HEK293 (cell line): Measurements from ENCODE around the gene RAB1A.

Experiments used
- CTCF ChIA-PET: fragments of 350-600 bp; formaldehyde crosslinking; extraction: SDS; loops from one replicate; lab custom pipeline; 2021; ENCODE audit warnings: antibody characterized with exemption; lab: Yijun Ruan, JAX
- POLR2A ChIA-PET: fragments of 300-600 bp; formaldehyde crosslinking; extraction: SDS; loops from one replicate; lab custom pipeline; 2020; ENCODE audit warnings: antibody characterized with exemption, inconsistent platforms; lab: Yijun Ruan, JAX
- H3K27ac ChIP-seq: fragments of 200-500 bp; sonication (Bioruptor generic); 2 replicates; pipeline ENCODE4 v1.5.1; 2014; ENCODE audit warnings: low read depth, low read length, control low read depth, inconsistent platforms; ENCODE audit errors: extremely low read depth
- H3K36me3 ChIP-seq, 2 experiments: fragments of 200-500 bp in 1 of 2; sonication (Bioruptor generic) in 1 of 2; 1 replicate in 1 of 2; 2 replicates in 1 of 2; pipeline ENCODE4 v1.5.1; 2014 to 2017; ENCODE audit warnings: inconsistent platforms in 2 of 2, low read length in 2 of 2; ENCODE audit not compliant: control insufficient read depth in 2 of 2, insufficient read depth in 1 of 2
- H3K4me1 ChIP-seq: fragments of 200-500 bp; sonication (Bioruptor generic); 2 replicates; pipeline ENCODE4 v1.5.1; 2014; ENCODE audit warnings: mild to moderate bottlenecking, low read length, inconsistent platforms; ENCODE audit not compliant: control insufficient read depth, insufficient read depth
- H3K4me3 ChIP-seq: 2 replicates; pipeline ENCODE4 v1.5.1; 2011; ENCODE audit warnings: low read depth, mild to moderate bottlenecking, control low read depth, low read length, moderate library complexity
- H3K9me3 ChIP-seq: fragments of 200-500 bp; sonication (Bioruptor generic); 2 replicates; pipeline ENCODE4 v1.5.1; 2014; ENCODE audit warnings: low read depth, low read length, inconsistent platforms; ENCODE audit not compliant: control insufficient read depth, insufficient read depth
- IKZF3 ChIP-seq: fragments of 450-650 bp; IDR thresholded peaks from 2 replicates; pipeline ENCODE4 v1.5.0; 2018; ENCODE audit warnings: missing biosample characterization, mild to moderate bottlenecking, missing genetic modification characterization, moderate library complexity
- SCRT1 ChIP-seq: fragments of 450-650 bp; formaldehyde crosslinking; IDR thresholded peaks from 2 replicates; pipeline ENCODE4 v1.5.1; 2016; ENCODE audit warnings: missing biosample characterization, missing genetic modification characterization, borderline replicate concordance
- YY2 ChIP-seq: fragments of 450-650 bp; formaldehyde crosslinking; IDR thresholded peaks from 2 replicates; pipeline ENCODE4 v1.5.1; 2016; ENCODE audit warnings: missing biosample characterization, missing genetic modification characterization
- ZEB2 ChIP-seq: fragments of 450-650 bp; formaldehyde crosslinking; IDR thresholded peaks from 2 replicates; pipeline ENCODE4 v1.5.1; 2016; ENCODE audit warnings: missing biosample characterization, missing genetic modification characterization
- ZNF23 ChIP-seq: fragments of 450-650 bp; formaldehyde crosslinking; IDR thresholded peaks from 2 replicates; pipeline ENCODE4 v1.5.1; 2016; ENCODE audit warnings: missing biosample characterization, missing genetic modification characterization, borderline replicate concordance
- ZNF362 ChIP-seq: fragments of 450-650 bp; formaldehyde crosslinking; IDR thresholded peaks from 2 replicates; pipeline ENCODE4 v1.5.1; 2016; ENCODE audit warnings: missing biosample characterization, missing genetic modification characterization
- ZNF433 ChIP-seq: fragments of 450-650 bp; formaldehyde crosslinking; IDR thresholded peaks from 2 replicates; pipeline ENCODE4 v1.5.1; 2016; ENCODE audit warnings: missing biosample characterization, missing genetic modification characterization, low read depth
- ZNF585B ChIP-seq: fragments of 450-650 bp; formaldehyde crosslinking; IDR thresholded peaks from 2 replicates; pipeline ENCODE4 v1.5.1; 2016; ENCODE audit warnings: missing biosample characterization, missing genetic modification characterization
- ZNF626 ChIP-seq: fragments of 450-650 bp; sonication (Bioruptor Pico); formaldehyde crosslinking; IDR thresholded peaks from 2 replicates; pipeline ENCODE4 v1.5.1; 2018; ENCODE audit warnings: missing biosample characterization, missing genetic modification characterization, inconsistent platforms
- ZNF664 ChIP-seq: fragments of 450-650 bp; formaldehyde crosslinking; IDR thresholded peaks from 2 replicates; pipeline ENCODE4 v1.5.1; 2016; ENCODE audit warnings: missing biosample characterization, missing genetic modification characterization
- ZSCAN16 ChIP-seq: fragments of 450-650 bp; formaldehyde crosslinking; IDR thresholded peaks from 2 replicates; pipeline ENCODE4 v1.5.1; 2016; ENCODE audit warnings: missing biosample characterization, missing genetic modification characterization
- TF ChIP-seq, protein P1 (sequence below): fragments of 450-650 bp; formaldehyde crosslinking; IDR thresholded peaks from 2 replicates; pipeline ENCODE4 v1.5.1; 2016; ENCODE audit warnings: missing biosample characterization, missing genetic modification characterization
- TF ChIP-seq, protein P2 (sequence below): fragments of 450-650 bp; formaldehyde crosslinking; IDR thresholded peaks from 2 replicates; pipeline ENCODE4 v1.5.1; 2016; ENCODE audit warnings: missing biosample characterization, missing genetic modification characterization
- TF ChIP-seq, protein P3 (sequence below): fragments of 450-650 bp; formaldehyde crosslinking; IDR thresholded peaks from 2 replicates; pipeline ENCODE4 v1.5.1; 2016; ENCODE audit warnings: missing biosample characterization, missing genetic modification characterization
- TF ChIP-seq, protein P4 (sequence below): fragments of 450-650 bp; formaldehyde crosslinking; IDR thresholded peaks from 2 replicates; pipeline ENCODE4 v1.5.1; 2016; ENCODE audit warnings: missing biosample characterization, missing genetic modification characterization, borderline replicate concordance
- TF ChIP-seq, protein P5 (sequence below): fragments of 450-650 bp; formaldehyde crosslinking; IDR thresholded peaks from 2 replicates; pipeline ENCODE4 v1.5.1; 2016; ENCODE audit warnings: missing biosample characterization, missing genetic modification characterization, borderline replicate concordance
- TF ChIP-seq, protein P6 (sequence below): fragments of 450-650 bp; formaldehyde crosslinking; IDR thresholded peaks from 2 replicates; pipeline ENCODE4 v1.5.1; 2016; ENCODE audit warnings: missing biosample characterization, missing genetic modification characterization

RAB1A gene

DNA sequence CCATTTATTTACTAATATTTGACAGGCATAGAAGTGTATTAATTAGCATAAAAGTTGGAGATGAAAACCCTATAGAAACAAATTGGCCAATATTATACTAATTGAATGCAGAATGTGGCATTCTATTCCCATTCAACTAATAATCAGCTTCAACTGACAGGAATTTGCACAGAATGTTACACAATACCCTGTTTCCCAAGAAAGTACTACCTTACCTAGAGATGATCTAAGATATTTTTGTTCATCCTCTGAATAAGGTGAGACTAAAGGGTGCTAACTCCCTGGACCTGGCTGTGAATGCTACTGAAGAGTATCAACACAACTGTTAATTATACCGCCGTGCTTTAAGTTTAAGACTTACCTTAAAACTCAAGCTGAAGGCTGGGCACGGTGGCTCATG, 44.8 kb downstream of the RAB1A start (continued):
- TF ChIP-seq ZEB2 (tag by site-specific recombination): no peak
- TF ChIP-seq ZSCAN16: no peak

DNA sequence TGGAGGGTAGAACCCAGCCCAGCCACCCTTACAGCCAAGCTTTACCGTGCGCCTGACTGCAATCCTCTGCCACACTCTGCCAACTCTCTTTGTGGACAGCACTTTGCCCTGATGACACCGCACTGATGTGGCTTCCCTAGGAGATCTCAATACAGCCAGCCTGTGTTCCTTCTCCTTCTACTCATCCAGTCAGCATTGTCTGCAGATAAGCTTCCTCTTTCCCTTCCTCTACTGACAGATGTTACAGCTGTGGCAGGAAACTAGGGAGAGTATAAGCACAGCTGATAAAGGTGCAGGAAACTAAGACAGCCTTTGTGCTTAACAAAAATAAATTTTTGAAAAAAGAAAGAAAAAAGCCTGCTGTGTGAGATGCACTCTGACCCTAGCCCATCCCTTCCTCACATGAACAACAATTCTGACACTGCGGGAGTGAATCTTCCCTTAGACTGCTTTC, 48.6 kb downstream of the RAB1A start:
- CTCF ChIA-PET: interaction anchor here (0.6 kb wide), 1 partner anchor 48 kb away, joined by 3 read pairs; no protein-coding TSS in a partner anchor
- Histone ChIP-seq H3K4me3 (no peak overlapping the region), H3K9me3 (no peaks in the 10 kb centered on the region), H3K27ac (no peak overlapping the region), H3K4me1 (no peaks in the 10 kb centered on the region), H3K36me3 (peaks cover 32 to 83% of the 10 kb centered on the region in 2 experiments)
- POLR2A ChIA-PET: no interaction called here
- TF ChIP-seq ZNF626 (tag by site-specific recombination) (no peak), ZNF664 (tag by site-specific recombination) (no peak), SCRT1 (tag by site-specific recombination) (no peak)
- TF ChIP-seq, protein P1, sequence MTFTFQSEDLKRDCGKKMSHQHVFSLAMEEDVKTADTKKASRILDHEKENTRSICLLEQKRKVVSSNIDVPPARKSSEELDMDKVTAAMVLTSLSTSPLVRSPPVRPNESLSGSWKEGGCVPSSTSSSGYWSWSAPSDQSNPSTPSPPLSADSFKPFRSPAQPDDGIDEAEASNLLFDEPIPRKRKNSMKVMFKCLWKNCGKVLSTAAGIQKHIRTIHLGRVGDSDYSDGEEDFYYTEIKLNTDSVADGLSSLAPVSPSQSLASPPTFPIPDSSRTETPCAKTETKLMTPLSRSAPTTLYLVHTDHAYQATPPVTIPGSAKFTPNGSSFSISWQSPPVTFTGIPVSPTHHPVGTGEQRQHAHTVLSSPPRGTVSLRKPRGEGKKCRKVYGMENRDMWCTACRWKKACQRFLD (tag by site-specific recombination): no peak
- TF ChIP-seq, protein P2, sequence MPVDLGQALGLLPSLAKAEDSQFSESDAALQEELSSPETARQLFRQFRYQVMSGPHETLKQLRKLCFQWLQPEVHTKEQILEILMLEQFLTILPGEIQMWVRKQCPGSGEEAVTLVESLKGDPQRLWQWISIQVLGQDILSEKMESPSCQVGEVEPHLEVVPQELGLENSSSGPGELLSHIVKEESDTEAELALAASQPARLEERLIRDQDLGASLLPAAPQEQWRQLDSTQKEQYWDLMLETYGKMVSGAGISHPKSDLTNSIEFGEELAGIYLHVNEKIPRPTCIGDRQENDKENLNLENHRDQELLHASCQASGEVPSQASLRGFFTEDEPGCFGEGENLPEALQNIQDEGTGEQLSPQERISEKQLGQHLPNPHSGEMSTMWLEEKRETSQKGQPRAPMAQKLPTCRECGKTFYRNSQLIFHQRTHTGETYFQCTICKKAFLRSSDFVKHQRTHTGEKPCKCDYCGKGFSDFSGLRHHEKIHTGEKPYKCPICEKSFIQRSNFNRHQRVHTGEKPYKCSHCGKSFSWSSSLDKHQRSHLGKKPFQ (tag by site-specific recombination): no peak

DNA sequence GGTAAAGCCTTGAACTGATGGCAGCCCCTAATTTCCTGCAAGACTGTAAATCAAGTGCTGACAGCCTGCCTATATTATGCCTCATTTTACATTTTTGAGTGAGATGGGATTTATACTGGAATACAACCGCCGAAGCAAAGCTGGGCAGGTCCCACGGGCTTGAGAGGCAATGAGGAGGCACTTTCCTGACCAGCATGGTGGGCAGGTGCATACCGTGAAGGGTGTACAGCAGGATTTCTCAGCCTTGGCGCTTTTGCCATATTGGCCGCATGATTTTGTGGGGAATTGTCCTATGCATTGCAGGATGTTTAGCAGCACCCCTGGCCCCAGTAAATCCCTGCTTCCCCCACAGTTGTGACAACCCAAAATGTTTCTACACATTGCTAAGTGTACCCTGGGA, 50.9 kb downstream of the RAB1A start:
- ChIA-PET POLR2A (interaction anchor here (0.8 kb wide), 1 partner anchor 11 kb away, joined by 3 read pairs; no protein-coding TSS in a partner anchor), CTCF (interaction anchor here (0.7 to 2.0 kb wide), 3 partner anchors 14 to 92 kb away, joined by 3 to 7 read pairs (median 5); no protein-coding TSS in a partner anchor)
- no peak overlapping the region for H3K27ac ChIP-seq
- no peak overlapping the region for H3K4me3 ChIP-seq
- peaks cover 23 to 79% of the 10 kb centered on the region in 2 experiments for H3K36me3 ChIP-seq
- H3K4me1 ChIP-seq: peaks cover 9% of the 10 kb centered on the region; the same call in 1 of the 2 replicates
- H3K9me3 ChIP-seq: no peaks in the 10 kb centered on the region
- TF ChIP-seq, protein P3, sequence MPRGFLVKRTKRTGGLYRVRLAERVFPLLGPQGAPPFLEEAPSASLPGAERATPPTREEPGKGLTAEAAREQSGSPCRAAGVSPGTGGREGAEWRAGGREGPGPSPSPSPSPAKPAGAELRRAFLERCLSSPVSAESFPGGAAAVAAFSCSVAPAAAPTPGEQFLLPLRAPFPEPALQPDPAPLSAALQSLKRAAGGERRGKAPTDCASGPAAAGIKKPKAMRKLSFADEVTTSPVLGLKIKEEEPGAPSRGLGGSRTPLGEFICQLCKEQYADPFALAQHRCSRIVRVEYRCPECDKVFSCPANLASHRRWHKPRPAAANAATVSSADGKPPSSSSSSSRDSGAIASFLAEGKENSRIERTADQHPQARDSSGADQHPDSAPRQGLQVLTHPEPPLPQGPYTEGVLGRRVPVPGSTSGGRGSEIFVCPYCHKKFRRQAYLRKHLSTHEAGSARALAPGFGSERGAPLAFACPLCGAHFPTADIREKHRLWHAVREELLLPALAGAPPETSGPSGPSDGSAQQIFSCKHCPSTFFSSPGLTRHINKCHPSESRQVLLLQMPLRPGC (tag by site-specific recombination): no peak
- TF ChIP-seq ZNF362 (tag by site-specific recombination): no peak
- no peak for TF ChIP-seq IKZF3 (tag by site-specific recombination)
- TF ChIP-seq, protein P4, sequence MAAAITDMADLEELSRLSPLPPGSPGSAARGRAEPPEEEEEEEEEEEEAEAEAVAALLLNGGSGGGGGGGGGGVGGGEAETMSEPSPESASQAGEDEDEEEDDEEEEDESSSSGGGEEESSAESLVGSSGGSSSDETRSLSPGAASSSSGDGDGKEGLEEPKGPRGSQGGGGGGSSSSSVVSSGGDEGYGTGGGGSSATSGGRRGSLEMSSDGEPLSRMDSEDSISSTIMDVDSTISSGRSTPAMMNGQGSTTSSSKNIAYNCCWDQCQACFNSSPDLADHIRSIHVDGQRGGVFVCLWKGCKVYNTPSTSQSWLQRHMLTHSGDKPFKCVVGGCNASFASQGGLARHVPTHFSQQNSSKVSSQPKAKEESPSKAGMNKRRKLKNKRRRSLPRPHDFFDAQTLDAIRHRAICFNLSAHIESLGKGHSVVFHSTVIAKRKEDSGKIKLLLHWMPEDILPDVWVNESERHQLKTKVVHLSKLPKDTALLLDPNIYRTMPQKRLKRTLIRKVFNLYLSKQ: no peak
- TF ChIP-seq YY2 (tag by site-specific recombination): no peak
- TF ChIP-seq ZNF585B (tag by site-specific recombination): no peak
- TF ChIP-seq ZNF23: no peak
- no peak for TF ChIP-seq ZNF433
- TF ChIP-seq, protein P5, sequence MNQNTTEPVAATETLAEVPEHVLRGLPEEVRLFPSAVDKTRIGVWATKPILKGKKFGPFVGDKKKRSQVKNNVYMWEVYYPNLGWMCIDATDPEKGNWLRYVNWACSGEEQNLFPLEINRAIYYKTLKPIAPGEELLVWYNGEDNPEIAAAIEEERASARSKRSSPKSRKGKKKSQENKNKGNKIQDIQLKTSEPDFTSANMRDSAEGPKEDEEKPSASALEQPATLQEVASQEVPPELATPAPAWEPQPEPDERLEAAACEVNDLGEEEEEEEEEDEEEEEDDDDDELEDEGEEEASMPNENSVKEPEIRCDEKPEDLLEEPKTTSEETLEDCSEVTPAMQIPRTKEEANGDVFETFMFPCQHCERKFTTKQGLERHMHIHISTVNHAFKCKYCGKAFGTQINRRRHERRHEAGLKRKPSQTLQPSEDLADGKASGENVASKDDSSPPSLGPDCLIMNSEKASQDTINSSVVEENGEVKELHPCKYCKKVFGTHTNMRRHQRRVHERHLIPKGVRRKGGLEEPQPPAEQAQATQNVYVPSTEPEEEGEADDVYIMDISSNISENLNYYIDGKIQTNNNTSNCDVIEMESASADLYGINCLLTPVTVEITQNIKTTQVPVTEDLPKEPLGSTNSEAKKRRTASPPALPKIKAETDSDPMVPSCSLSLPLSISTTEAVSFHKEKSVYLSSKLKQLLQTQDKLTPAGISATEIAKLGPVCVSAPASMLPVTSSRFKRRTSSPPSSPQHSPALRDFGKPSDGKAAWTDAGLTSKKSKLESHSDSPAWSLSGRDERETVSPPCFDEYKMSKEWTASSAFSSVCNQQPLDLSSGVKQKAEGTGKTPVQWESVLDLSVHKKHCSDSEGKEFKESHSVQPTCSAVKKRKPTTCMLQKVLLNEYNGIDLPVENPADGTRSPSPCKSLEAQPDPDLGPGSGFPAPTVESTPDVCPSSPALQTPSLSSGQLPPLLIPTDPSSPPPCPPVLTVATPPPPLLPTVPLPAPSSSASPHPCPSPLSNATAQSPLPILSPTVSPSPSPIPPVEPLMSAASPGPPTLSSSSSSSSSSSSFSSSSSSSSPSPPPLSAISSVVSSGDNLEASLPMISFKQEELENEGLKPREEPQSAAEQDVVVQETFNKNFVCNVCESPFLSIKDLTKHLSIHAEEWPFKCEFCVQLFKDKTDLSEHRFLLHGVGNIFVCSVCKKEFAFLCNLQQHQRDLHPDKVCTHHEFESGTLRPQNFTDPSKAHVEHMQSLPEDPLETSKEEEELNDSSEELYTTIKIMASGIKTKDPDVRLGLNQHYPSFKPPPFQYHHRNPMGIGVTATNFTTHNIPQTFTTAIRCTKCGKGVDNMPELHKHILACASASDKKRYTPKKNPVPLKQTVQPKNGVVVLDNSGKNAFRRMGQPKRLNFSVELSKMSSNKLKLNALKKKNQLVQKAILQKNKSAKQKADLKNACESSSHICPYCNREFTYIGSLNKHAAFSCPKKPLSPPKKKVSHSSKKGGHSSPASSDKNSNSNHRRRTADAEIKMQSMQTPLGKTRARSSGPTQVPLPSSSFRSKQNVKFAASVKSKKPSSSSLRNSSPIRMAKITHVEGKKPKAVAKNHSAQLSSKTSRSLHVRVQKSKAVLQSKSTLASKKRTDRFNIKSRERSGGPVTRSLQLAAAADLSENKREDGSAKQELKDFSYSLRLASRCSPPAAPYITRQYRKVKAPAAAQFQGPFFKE (tag by site-specific recombination): no peak
- TF ChIP-seq, protein P6, sequence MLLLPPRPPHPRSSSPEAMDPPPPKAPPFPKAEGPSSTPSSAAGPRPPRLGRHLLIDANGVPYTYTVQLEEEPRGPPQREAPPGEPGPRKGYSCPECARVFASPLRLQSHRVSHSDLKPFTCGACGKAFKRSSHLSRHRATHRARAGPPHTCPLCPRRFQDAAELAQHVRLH (tag by site-specific recombination): no peak
